Breast epithelium (tissue), 3 donors: ENCODE data around the gene GINS3.
"Not testable (repeated sequence)": the region's sequence is repeated elsewhere in the genome, so short reads cannot be mapped to it uniquely, and the experiment has no call there.

ENCODE experiments used
- CTCF ChIP-seq, 3 donors: fragments of 450-650 bp; IDR thresholded peaks; one replicate each; pipeline ENCODE4 v1.5.1; 2016 to 2017; ENCODE audit warnings: antibody characterized with exemption in 3 of 3, mild to moderate bottlenecking in 3 of 3, moderate library complexity in 3 of 3
- POLR2A ChIP-seq: fragments of 450-650 bp; IDR thresholded peaks from one replicate; pipeline ENCODE4 v1.6.1; 2016; ENCODE audit warnings: antibody characterized with exemption, mild to moderate bottlenecking, moderate library complexity
- POLR2AphosphoS5 ChIP-seq, 3 donors: sonication (generic); formaldehyde crosslinking; IDR thresholded peaks; one replicate each; pipeline ENCODE4 v1.6.1; 2017; ENCODE audit warnings: antibody characterized with exemption in 3 of 3

- not testable (repeated sequence) for TF ChIP-seq POLR2AphosphoS5 (IDR thresholded peaks at IDR 0.05); CTCF (IDR thresholded peaks at IDR 0.05); POLR2A
Measured at GRCh38 chr16:58401305-58401704, 9.0 kb downstream of the GINS3 start.
